Measurements from ENCODE around the gene FKBP1B.
A peak's percentile ranks its signal among the peaks of the same experiment; 100 is the strongest.
"Not testable (repeated sequence)": the region's sequence is repeated elsewhere in the genome, so short reads cannot be mapped to it uniquely, and the experiment has no call there.

Gene FKBP1B

DNA sequence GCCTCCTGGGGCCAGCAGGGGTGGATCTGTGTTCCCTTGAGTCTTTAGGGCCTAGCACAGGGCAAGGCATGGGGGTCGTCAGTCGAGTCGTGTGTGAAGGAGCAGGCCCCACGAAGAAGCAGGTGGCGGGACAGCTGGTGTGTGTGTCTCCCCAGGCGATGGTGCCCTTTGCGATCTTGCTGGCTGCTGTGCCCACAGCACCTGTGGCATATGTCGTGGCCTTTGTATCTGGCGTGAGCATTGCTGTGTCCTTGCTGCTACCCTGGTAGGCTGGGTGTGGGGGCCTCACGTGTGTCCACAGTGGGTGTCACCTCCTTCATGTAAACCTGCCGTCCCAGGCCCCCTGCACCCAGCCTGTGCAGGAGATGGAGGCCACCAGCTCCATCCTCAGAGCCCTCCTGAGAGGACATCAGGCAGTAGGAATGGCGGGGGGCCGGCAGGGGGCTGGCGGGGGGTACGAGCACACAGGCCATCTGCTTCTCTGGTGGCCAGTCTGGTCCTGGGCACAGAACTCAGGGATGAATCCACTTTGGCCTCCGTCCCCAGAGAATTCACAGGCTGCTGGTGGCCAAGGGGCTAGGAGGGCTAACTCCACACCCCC, 26.5 kb upstream of the FKBP1B start:
- no peak for DNase-seq

DNA sequence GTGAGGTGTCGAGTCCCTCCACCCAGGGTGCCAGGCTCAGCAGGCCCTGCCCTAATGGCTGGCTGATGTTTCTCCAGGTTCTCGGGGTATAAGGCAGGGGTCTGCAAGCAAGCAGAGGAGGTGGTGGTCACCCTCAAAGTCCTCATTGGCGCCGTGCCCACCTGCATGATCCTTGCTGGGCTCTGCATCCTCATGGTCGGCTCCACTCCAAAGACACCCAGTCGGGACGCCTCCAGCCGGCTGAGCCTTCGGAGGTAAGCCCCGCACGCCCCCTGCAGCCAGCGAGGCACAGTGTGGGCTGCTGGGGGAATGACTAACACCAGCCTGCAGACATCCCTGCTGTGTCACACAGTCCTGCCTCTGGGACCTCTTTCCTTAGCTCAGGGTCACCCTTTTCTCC, 25.5 kb upstream of the FKBP1B start:
- DNase-seq = no peak

GRCh38 chr2:24024996-24025663, 24.4 kb upstream of the FKBP1B start:
- no peak for DNase-seq

- DNase-seq = no peak
Measured at GRCh38 chr2:24026233-24026632, 23.3 kb upstream of the FKBP1B start.

DNA sequence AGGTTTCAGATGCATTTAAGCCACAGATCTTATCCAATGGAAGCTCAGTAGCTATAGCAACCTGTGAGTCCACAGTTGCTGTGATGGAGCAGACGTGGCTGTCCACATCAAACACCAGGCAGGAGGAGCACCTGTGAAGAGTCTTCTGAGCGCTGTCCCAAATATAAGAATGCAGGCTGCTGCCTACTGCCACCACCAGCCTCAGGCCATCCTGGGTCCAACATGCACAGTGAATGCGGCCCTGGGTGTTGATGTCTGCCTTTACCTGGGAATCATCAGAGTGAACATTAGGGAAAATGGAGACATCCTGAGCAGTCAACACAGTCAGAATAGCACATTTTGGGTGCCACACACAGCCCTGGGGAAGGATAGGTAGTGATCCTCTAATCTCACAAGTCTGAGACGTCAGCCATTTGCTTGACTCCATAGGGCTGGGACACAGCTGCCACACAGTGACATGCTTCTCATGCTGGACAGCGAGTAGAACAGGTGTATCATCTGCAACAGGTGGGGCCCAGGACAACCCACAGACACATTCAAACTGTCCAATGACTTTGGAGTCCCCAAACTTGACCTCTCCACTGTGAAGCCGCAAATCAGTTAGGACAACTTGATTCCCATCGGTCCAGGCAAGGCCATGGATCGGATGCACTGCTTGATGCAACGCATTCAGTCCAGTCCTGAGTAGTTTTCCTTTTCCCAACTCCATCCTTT, 10.6 kb upstream of the FKBP1B start:
- DNase-seq = no peak

GRCh38 chr2:24040511-24040910, 9.0 kb upstream of the FKBP1B start:
- DNase-seq = no peak

DNA sequence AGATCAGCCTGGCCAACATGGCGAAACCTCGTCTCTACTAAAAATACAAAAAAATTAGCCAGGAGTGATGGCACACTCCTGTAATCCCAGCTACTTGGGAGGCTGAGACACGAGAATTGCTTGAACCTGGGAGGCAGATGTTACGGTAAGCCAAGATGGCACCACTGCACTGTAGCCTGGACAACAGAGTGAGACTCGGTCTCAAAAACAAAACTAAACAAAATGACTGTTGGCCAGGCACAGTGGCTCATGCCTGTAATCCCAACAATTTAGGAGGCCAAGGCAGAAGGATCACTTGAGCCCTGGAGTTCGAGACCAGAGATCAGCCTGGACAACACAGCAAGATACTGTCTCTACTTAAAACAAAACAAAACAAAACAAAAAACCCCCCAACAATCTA, 6.4 kb upstream of the FKBP1B start:
- not testable (repeated sequence) for DNase-seq

DNA sequence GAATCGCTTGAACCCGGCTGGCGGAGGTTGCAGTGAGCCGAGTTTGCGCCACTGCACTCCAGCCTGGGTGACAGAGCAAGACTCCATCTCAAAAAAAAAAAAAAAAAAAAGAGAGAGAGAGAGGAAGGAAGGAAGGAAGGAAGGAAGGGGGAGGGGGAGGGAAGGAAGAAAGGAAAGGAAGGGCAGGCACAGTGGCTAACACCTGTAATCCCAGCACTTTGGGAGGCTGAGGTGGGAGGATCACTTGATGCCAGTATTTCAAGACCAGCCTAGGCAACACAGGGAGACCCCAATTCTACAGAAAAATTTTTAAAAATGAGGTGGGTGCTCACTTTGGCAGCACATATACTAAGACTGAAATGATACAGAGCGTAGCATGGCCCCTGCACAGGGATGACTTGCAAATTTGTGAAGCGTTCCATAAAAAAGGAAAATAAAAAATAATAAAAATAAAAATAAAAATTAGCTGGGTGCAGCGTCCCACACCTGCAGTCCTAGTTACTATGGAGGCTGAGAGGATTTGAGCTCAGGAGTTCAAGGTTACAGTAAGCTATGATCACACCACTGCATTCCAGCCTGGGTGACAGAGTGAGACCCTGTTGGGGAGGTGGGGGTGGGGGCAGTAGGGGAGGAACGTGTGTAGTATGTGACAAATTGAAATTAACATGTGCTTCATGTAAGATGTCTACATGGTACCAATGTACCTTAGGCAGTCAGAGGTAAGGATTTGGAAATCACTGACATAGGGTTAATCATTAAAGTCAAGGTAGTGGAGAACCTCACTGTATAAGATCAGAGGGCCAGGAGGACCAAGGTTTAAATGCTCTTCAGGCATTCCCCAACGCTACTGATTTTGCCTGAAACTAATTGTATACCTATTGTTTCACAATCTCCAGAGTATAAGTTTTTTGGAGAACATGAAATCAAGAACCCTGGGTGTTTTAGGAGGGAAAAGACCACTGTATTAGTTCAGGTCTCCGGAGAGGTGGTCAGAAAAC, 3.7 kb upstream of the FKBP1B start:
- DNase-seq = no peak

- DNase-seq = no peak
Measured at GRCh38 chr2:24046599-24046929, 3.0 kb upstream of the FKBP1B start.

- peak; percentile 95 for DNase-seq
Measured at GRCh38 chr2:24046930-24047702, 2.4 kb upstream of the FKBP1B start, which contains the start of gene WDCP. TSS of gene WDCP (minus strand) at chr2:24047391. CDS start at chr2:24039494, 7,897 bp downstream.

DNA sequence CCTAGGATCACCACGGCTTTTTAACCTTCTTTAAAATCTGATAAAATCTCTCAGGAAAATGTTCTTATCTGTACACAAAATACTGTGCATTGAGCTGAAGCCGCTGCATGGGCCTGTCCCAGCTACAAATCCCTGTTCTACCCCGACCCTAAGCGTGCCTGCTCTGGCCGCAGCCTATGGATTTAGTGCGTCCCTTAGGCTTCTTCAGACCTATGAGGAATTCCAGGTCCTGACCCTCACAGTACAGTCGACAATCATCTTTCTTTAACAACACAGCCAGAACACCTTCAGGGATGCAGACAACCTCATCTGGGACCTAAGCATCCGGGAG, 1.9 kb upstream of the FKBP1B start:
- DNase-seq = no peak

DNA sequence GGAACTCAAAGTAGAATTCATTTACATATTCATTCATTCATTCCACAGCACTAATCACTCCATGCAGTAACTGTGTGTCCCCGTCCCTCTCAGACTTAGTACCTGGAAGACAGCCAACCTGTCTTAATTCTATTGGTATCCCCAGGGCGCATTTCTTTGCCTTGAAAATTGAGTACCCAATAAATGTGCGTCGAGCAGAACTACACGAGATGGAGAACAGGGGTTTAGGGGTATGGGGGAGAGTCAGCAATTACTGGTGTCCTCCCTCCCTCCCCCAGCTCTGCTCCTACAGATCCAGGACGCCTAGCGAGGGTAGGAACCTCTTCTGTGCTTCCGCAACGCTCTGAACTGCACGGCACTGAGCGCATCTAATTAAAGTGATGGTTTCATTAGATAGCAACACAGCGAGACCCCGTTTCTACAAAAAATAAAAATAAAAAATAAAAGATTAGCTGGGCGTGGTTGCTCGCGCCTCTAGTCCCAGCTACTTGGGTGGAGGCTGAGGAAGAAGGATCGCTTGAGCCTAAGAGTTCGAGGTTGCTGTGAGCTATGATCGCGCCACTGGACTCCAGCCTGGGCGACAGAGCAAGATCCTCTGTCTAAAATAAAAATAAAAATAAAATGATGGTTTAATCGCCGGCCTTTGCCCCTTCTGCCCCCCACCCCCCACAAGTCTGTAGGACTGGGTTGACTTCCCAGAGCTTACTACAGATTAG, 614 bp upstream of the FKBP1B start:
- DNase-seq = peak; percentile 15

- no peak for DNase-seq
Measured at GRCh38 chr2:24050041-24050979, 769 bp downstream of the FKBP1B start.

GRCh38 chr2:24051833-24052232, 2.3 kb downstream of the FKBP1B start:
- no peak for DNase-seq

DNA sequence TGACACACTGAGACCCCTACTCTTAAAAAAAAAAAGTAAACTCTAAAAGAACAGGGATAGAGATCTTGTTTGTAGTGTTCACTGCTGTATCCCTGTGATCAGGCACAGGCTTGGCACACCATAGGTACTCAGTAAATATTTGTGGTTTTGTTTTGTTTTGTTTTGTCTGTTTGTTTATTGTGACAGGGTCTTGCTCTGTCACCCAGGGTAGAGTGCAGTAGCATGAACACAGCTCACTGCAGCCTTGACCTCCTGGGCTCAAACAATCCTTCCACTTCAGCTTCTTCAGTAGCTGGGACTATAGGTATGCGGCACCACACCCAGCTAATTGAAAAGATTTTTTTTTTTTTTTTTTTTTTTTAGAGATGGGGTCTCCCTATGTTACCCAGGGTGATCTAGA, 3.4 kb downstream of the FKBP1B start:
- no peak for DNase-seq

- DNase-seq = no peak
Measured at GRCh38 chr2:24054366-24055010, 4.9 kb downstream of the FKBP1B start.

DNA sequence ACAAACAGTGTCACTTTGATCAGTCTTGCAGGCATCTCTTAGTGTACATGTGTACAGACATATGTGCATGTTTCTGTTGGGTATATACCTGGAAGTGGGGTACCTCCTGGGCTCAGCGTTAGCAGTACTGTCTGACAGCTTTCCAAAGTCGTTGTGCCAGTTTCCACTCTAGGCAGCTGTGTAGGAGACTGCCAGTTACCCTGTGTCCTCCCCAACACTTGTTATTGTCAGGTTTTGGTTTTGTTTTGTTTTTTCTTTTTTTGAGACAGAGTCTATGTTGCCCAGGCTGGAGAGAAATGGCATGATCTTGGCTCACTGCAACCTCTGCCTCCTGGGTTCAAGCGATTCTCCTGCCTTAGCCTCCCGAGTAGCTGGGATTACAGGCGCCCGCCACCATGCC, 6.2 kb downstream of the FKBP1B start:
- no peak for DNase-seq

- DNase-seq = no peak
Measured at GRCh38 chr2:24058564-24059271, 9.2 kb downstream of the FKBP1B start.

GRCh38 chr2:24065341-24065740, 15.8 kb downstream of the FKBP1B start:
- DNase-seq = no peak
